CD4-positive, alpha-beta T cell treated with Interleukin-21 for 1 hour (primary cell): ENCODE data around the gene MAP3K8.

Source experiments
- DNase-seq: peaks from one replicate; pipeline ENCODE4 v3.0.0-alpha.2; 2020

Gene MAP3K8

GRCh38 chr10:30493609-30494530 is 59.9 kb downstream of the MAP3K8 start:
- peak; percentile 26 for DNase-seq

GRCh38 chr10:30494558-30494957 is 60.6 kb downstream of the MAP3K8 start:
- no peak for DNase-seq

- DNase-seq, result no peak
These were observed 61.7 kb downstream of the MAP3K8 start for GRCh38 chr10:30495687-30496086.

GRCh38 chr10:30499816-30500215 is 65.8 kb downstream of the MAP3K8 start:
- DNase-seq, result no peak

GRCh38 chr10:30500534-30500933 is 66.5 kb downstream of the MAP3K8 start:
- DNase-seq, result no peak

GRCh38 chr10:30500963-30501504 is 67.0 kb downstream of the MAP3K8 start:
- no peak for DNase-seq

- peak; percentile 62 for DNase-seq
These were observed 68.5 kb downstream of the MAP3K8 start for GRCh38 chr10:30502266-30503060.

GRCh38 chr10:30503700-30504266 is 69.8 kb downstream of the MAP3K8 start:
- DNase-seq, result no peak

GRCh38 chr10:30505543-30506298 is 71.7 kb downstream of the MAP3K8 start:
- DNase-seq, result no peak

GRCh38 chr10:30509508-30509907 is 75.5 kb downstream of the MAP3K8 start:
- DNase-seq, result no peak

GRCh38 chr10:30510184-30510931 is 76.4 kb downstream of the MAP3K8 start:
- no peak for DNase-seq

- no peak for DNase-seq
These were observed 77.1 kb downstream of the MAP3K8 start for GRCh38 chr10:30510932-30511700.
